ENCODE data around the gene SOD2. TPM values are rescaled to one million over a fixed set of nuclear protein-coding genes. Genes with fewer than 3 reads are reported as not detected.
A peak's percentile ranks its signal among the peaks of the same experiment; 100 is the strongest.

SOD2 gene
- total and polyA plus RNA-seq, 4 donors: 143 to 952 (median 507) TPM

- Histone ChIP-seq H3K36me3 (ENCODE audit: control insufficient read depth in 4 of 4, insufficient read depth in 3 of 4, low read depth in 1 of 4, low read length in 3 of 4) (no peaks in the 10 kb centered on the region), H3K9ac (ENCODE audit: low read depth in 1 of 2, low read length in 2 of 2) (no peak overlapping the region), H3K27me3 (ENCODE audit: control insufficient read depth in 4 of 4, insufficient read depth in 4 of 4, low read length in 3 of 4) (no peaks in the 10 kb centered on the region), H3K27ac (ENCODE audit: low read depth in 1 of 2, low read length in 2 of 2) (no peak overlapping the region), H3K4me3 (ENCODE audit: low read depth in 1 of 3, low read length in 3 of 3) (no peak overlapping the region), H3K4me1 (ENCODE audit: control insufficient read depth in 4 of 4, insufficient read depth in 4 of 4, low read length in 3 of 4) (peaks cover 0 to 7% (median 2%) of the 10 kb centered on the region in 4 donors), H3K9me3 (ENCODE audit: control insufficient read depth in 4 of 4, low read length in 3 of 4) (no peaks in the 10 kb centered on the region)
- no peak for TF ChIP-seq MAX (IDR thresholded peaks at IDR 0.05)
- TF ChIP-seq ZBTB33 (IDR thresholded peaks at IDR 0.05): no peak
- no peak for TF ChIP-seq FOXA2 (IDR thresholded peaks at IDR 0.05)
- TF ChIP-seq YY1 (IDR thresholded peaks at IDR 0.05): no peak
- no peak for TF ChIP-seq HNF4G (IDR thresholded peaks at IDR 0.05)
- no peak for TF ChIP-seq SP1 (IDR thresholded peaks at IDR 0.05)
- no peak for TF ChIP-seq REST (IDR thresholded peaks at IDR 0.05)
- no peak for TF ChIP-seq ATF3 (IDR thresholded peaks at IDR 0.05)
- TF ChIP-seq RXRA (IDR thresholded peaks at IDR 0.05): no peak
- no peak for TF ChIP-seq EGR1 (IDR thresholded peaks at IDR 0.05; ENCODE audit: low read depth in 2 of 2)
- no peak for DNase-seq (ENCODE audit: low spot score)
- WGBS: 89% methylated on average over 9 of the region's 9 CpGs
These were observed 37.5 kb downstream of the SOD2 start for GRCh38 chr6:159655409-159655988.

- Histone ChIP-seq H3K9me3 (ENCODE audit: control insufficient read depth in 4 of 4, low read length in 3 of 4) (no peaks in the 10 kb centered on the region), H3K4me3 (ENCODE audit: low read depth in 1 of 3, low read length in 3 of 3) (no peak overlapping the region), H3K27me3 (ENCODE audit: control insufficient read depth in 4 of 4, insufficient read depth in 4 of 4, low read length in 3 of 4) (no peaks in the 10 kb centered on the region), H3K27ac (ENCODE audit: low read depth in 1 of 2, low read length in 2 of 2) (no peak overlapping the region), H3K4me1 (ENCODE audit: control insufficient read depth in 4 of 4, insufficient read depth in 4 of 4, low read length in 3 of 4) (peaks cover 0 to 7% (median 2%) of the 10 kb centered on the region in 4 donors), H3K9ac (ENCODE audit: low read depth in 1 of 2, low read length in 2 of 2) (no peak overlapping the region), H3K36me3 (ENCODE audit: control insufficient read depth in 4 of 4, insufficient read depth in 3 of 4, low read depth in 1 of 4, low read length in 3 of 4) (no peaks in the 10 kb centered on the region)
- no peak for DNase-seq (ENCODE audit: low spot score)
- under 1% methylated on average over 2 of the region's 2 CpGs for WGBS
- TF ChIP-seq FOXA1 (IDR thresholded peaks at IDR 0.05): no peak
- TF ChIP-seq ZBTB33 (IDR thresholded peaks at IDR 0.05): no peak
- TF ChIP-seq CTCF (IDR thresholded peaks at IDR 0.05; ENCODE audit: low read depth, low read length, missing input control): peak; percentile 47
- TF ChIP-seq RAD21 (IDR thresholded peaks at IDR 0.05): peak; percentile 77 to 79
These were observed 38.5 kb downstream of the SOD2 start for GRCh38 chr6:159654483-159655098.
